ENCODE data around the gene ELMOD3. TPM values are rescaled to one million over a fixed set of nuclear protein-coding genes. Genes with fewer than 3 reads are reported as not detected.
A peak's percentile ranks its signal among the peaks of the same experiment; 100 is the strongest.

ELMOD3 gene
- total RNA-seq, 2 donors from 2014 or later, result 12.4 to 18.9 TPM

- peaks cover 31% of the 10 kb centered on the region for H3K4me1 Mint-ChIP-seq
- no peak for DNase-seq
- Histone ChIP-seq H3K4me3 (ENCODE audit: low read length) (no peak overlapping the region), H3K36me3 (ENCODE audit: control insufficient read depth, insufficient read depth, low read length) (no peaks in the 10 kb centered on the region), H3K4me1 (ENCODE audit: control insufficient read depth, insufficient read depth, low read length) (peaks cover 15% of the 10 kb centered on the region), H3K9ac (ENCODE audit: extremely low read depth, low read length, poor library complexity, severe bottlenecking) (no peak overlapping the region), H3K9me3 (ENCODE audit: control insufficient read depth, low read length) (no peaks in the 10 kb centered on the region), H3K27me3 (ENCODE audit: control insufficient read depth, insufficient read depth, low read length, poor library complexity, severe bottlenecking) (no peaks in the 10 kb centered on the region), H3K27ac (ENCODE audit: low read depth, low read length) (no peak overlapping the region)
- H3K27ac Mint-ChIP-seq, result no peak overlapping the region
- no peaks in the 10 kb centered on the region for H3K9me3 Mint-ChIP-seq
- H3K36me3 Mint-ChIP-seq (ENCODE audit: low read depth), result no peaks in the 10 kb centered on the region
- TF ChIP-seq, protein P1, sequence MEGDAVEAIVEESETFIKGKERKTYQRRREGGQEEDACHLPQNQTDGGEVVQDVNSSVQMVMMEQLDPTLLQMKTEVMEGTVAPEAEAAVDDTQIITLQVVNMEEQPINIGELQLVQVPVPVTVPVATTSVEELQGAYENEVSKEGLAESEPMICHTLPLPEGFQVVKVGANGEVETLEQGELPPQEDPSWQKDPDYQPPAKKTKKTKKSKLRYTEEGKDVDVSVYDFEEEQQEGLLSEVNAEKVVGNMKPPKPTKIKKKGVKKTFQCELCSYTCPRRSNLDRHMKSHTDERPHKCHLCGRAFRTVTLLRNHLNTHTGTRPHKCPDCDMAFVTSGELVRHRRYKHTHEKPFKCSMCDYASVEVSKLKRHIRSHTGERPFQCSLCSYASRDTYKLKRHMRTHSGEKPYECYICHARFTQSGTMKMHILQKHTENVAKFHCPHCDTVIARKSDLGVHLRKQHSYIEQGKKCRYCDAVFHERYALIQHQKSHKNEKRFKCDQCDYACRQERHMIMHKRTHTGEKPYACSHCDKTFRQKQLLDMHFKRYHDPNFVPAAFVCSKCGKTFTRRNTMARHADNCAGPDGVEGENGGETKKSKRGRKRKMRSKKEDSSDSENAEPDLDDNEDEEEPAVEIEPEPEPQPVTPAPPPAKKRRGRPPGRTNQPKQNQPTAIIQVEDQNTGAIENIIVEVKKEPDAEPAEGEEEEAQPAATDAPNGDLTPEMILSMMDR (conservative IDR thresholded peaks at IDR 0.05), result no peak
- H3K27me3 Mint-ChIP-seq (ENCODE audit: insufficient read depth), result no peaks in the 10 kb centered on the region
- H3K4me3 Mint-ChIP-seq, result no peak overlapping the region
- WGBS, 2 experiments (ENCODE audit: insufficient coverage in 1 of 2, insufficient read length in 1 of 2), result 91% methylated on average over 4 of the region's 8 CpGs; no CpG with 5 or more reads in 1 of the 2 experiments
Observed at GRCh38 chr2:85434696-85435095, 80.1 kb downstream of the ELMOD3 start.

DNA sequence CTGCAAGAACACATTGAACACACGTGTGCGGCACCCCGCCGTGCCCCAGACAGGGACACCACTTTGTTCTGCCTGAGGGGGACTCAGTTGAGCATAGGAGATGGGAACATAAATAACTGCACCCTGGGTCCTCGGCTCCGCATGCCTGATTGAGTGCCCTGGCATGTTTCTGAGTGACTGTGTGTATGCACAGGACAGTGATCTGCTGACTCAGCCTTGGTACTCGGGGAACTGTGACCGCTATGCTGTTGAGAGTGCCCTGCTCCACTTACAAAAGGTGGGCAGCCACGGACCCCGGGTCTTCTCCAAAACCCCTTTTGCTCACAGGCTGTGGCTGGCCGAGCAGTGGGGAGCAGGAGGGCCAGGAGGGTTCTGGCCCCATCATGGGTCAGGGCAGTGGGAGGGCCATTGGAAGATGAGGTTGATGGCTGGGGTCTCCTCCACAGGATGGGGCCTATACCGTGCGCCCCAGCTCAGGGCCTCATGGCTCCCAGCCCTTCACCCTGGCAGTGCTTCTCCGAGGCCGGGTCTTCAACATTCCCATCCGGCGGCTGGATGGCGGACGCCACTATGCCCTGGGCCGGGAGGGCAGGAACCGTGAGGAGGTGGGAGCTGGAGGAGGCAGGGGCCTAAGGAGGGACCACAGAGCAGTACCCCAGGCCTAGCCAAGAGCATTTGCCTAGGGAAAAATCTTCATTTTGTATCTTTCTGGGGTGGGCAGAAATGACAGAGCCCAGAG, 80.8 kb downstream of the ELMOD3 start:
- Histone ChIP-seq H3K9ac (ENCODE audit: extremely low read depth, low read length, poor library complexity, severe bottlenecking) (no peak overlapping the region), H3K27me3 (ENCODE audit: control insufficient read depth, insufficient read depth, low read length, poor library complexity, severe bottlenecking) (no peaks in the 10 kb centered on the region), H3K27ac (ENCODE audit: low read depth, low read length) (no peak overlapping the region), H3K4me1 (ENCODE audit: control insufficient read depth, insufficient read depth, low read length) (peaks cover 15% of the 10 kb centered on the region), H3K4me3 (ENCODE audit: low read length) (no peak overlapping the region), H3K36me3 (ENCODE audit: control insufficient read depth, insufficient read depth, low read length) (no peaks in the 10 kb centered on the region), H3K9me3 (ENCODE audit: control insufficient read depth, low read length) (no peaks in the 10 kb centered on the region)
- no peak for DNase-seq
- H3K4me3 Mint-ChIP-seq, result no peak overlapping the region
- H3K36me3 Mint-ChIP-seq (ENCODE audit: low read depth), result no peaks in the 10 kb centered on the region
- TF ChIP-seq, protein P1 (conservative IDR thresholded peaks at IDR 0.05), result no peak
- no peaks in the 10 kb centered on the region for H3K27me3 Mint-ChIP-seq (ENCODE audit: insufficient read depth)
- peaks cover 31% of the 10 kb centered on the region for H3K4me1 Mint-ChIP-seq
- H3K27ac Mint-ChIP-seq, result no peak overlapping the region
- 93 to 96% methylated on average over 18 to 21 of the region's 21 CpGs for WGBS, 2 experiments (ENCODE audit: insufficient coverage in 1 of 2, insufficient read length in 1 of 2)
- no peaks in the 10 kb centered on the region for H3K9me3 Mint-ChIP-seq

- Histone ChIP-seq H3K27ac (ENCODE audit: low read depth, low read length) (no peak overlapping the region), H3K4me3 (ENCODE audit: low read length) (no peak overlapping the region), H3K27me3 (ENCODE audit: control insufficient read depth, insufficient read depth, low read length, poor library complexity, severe bottlenecking) (no peaks in the 10 kb centered on the region), H3K4me1 (ENCODE audit: control insufficient read depth, insufficient read depth, low read length) (peaks cover 15% of the 10 kb centered on the region), H3K9me3 (ENCODE audit: control insufficient read depth, low read length) (no peaks in the 10 kb centered on the region), H3K36me3 (ENCODE audit: control insufficient read depth, insufficient read depth, low read length) (no peaks in the 10 kb centered on the region), H3K9ac (ENCODE audit: extremely low read depth, low read length, poor library complexity, severe bottlenecking) (no peak overlapping the region)
- no peaks in the 10 kb centered on the region for H3K27me3 Mint-ChIP-seq (ENCODE audit: insufficient read depth)
- 92 to 93% methylated on average over 11 to 16 of the region's 16 CpGs for WGBS, 2 experiments (ENCODE audit: insufficient coverage in 1 of 2, insufficient read length in 1 of 2)
- TF ChIP-seq, protein P1 (conservative IDR thresholded peaks at IDR 0.05), result peak; percentile 66
- no peaks in the 10 kb centered on the region for H3K36me3 Mint-ChIP-seq (ENCODE audit: low read depth)
- H3K9me3 Mint-ChIP-seq, result no peaks in the 10 kb centered on the region
- peaks cover 30% of the 10 kb centered on the region for H3K4me1 Mint-ChIP-seq
- DNase-seq, result peak; percentile 84
- H3K27ac Mint-ChIP-seq, result peak overlapping the region; percentile 90
- no peak overlapping the region for H3K4me3 Mint-ChIP-seq
Observed at GRCh38 chr2:85435981-85436835, 81.6 kb downstream of the ELMOD3 start.

Measured in endodermal cell (in vitro differentiated cells).